SH-SY5Y (cell line): ENCODE results near the gene BANF1.

ENCODE experiments used
- GATA2 ChIP-seq: IDR thresholded peaks from 2 replicates; pipeline ENCODE4 v1.6.1; 2011; ENCODE audit warnings: mild to moderate bottlenecking, low read depth, low read length
- GATA3 ChIP-seq: IDR thresholded peaks from 2 replicates; pipeline ENCODE4 v1.6.1; 2011; ENCODE audit warnings: low read depth, mild to moderate bottlenecking, low read length, moderate library complexity

The BANF1 gene

GRCh38 chr11:65987336-65987735, 15.0 kb upstream of the BANF1 start:
- no peak for TF ChIP-seq GATA3

DNA sequence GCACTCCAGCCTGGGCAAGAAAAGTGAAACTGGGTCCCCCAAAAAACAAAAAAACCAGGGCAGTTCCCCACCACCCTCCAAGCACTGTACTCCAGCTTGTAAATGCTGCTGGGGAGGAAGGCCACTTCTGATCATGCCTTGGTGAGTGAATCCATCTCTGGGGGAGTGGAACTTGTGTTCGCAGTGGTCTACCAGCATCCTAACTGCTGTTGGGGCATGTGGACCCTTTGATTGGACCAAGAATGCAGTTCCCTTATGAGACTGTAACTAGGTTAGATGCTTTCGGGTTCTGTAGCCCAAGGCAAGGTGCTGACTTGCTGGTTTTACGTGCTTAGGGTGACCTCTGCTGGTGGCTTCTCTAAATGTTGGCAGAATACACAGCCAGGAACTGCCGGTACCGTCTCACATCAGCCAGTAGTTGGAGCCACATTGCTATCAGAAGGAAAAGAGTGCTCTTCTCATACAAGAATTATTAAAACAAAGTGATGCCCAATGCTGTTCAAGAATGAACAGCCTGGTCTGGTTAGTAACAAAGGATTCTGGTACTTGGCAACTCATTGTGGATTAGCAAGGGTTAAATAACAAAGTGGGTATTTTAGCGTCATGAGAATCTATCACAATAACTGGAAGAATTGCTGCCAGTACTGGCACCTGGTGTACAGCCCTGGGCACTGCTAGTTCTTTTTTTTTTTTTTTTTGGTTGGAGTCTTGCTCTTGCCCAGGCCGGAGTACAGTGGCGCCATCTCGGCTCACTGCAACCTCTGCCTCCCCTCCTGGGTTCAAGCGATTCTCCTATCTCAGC, 13.3 kb upstream of the BANF1 start:
- TF ChIP-seq GATA2: no peak
- no peak for TF ChIP-seq GATA3

DNA sequence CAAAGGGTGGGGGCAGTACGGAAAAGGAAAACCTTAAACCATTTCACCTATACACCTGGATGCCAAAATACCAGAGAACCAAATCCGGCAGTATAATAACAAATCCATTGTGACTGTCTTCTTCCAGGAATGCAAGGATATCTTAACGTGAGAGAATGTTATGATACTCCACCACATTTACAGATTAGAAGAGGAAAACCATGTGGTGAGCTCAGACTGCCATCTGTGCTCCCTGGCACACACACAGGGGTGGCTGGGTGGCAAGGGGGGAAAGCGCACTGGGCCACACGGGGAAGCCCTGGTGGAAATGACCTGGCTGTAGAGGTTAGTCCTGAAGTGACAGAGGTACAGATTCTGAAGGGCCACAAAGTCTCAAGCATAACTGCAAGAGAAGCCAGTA, 10.2 kb upstream of the BANF1 start:
- TF ChIP-seq GATA3 (no peak), GATA2 (no peak)

DNA sequence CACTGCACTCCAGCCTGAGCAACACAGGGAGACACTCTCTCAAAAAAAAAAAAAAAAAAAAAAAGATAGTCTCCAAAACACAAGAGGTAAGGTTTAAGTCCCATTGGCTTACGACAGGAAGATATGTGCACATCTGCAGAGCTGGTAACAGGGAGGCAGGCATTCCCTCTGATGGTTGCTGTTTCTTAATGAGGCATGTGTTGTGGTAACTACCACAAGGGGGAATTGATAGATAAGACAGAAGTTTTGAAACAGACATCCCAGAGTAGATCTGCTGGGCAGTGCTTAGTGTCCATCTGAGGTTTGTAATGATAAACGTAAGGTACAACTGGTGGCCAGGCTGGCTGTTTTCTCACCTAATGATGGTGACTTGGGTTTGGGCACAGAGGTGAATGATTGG, 5.0 kb upstream of the BANF1 start:
- no peak for TF ChIP-seq GATA2
- no peak for TF ChIP-seq GATA3

DNA sequence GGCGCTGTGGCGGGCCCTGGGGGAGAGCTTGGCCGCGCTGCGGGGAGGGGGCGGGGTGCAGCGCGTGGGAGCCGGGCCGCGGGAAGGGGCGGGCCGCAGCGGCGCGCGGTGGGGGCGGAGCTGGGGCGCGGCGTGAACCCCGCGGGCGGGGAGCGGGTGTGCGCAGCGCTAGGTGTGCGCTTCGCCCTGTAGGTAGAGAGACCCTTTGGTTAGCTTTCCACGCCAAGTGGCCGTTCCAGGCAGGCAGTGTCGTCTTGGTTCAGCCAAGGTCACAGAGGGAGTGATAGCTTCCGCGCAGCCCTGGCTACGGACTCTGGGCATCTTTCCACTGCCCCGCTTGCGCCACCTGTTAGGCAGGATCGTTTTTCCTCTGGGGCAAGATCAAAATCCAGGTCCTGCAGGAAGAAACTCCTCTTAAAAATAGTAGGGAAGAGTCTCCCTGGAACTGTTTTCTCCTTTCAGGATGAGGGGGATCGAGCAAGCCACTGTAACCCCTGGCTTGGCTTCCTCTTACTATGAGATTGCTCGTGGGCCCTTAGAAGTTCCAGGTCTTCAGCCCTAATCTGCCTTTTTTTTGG, 434 bp downstream of the BANF1 start:
- TF ChIP-seq GATA2: no peak
- TF ChIP-seq GATA3: no peak

GRCh38 chr11:66003291-66003690, 988 bp downstream of the BANF1 start:
- no peak for TF ChIP-seq GATA3

GRCh38 chr11:66004186-66004585, 1.9 kb downstream of the BANF1 start:
- no peak for TF ChIP-seq GATA3
- no peak for TF ChIP-seq GATA2

- TF ChIP-seq GATA2 (no peak), GATA3 (no peak)
Measured at GRCh38 chr11:66006134-66006890, 4.0 kb downstream of the BANF1 start.

DNA sequence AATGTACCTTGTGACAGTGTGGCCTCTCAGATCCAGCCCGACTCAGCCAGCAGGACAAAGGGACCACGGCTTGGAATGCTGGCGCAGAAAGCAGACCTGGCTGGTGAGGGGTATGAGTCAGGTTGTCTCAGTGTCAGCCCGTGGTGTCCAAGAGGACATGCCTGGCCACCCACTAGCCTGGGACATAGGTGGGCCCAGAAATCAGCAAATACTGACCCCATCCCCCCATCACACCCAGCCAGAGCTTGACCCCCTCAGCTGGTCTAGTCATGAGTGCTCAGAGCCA, 4.5 kb downstream of the BANF1 start:
- TF ChIP-seq GATA3: no peak
- TF ChIP-seq GATA2: no peak

- TF ChIP-seq GATA2 (no peak), GATA3 (no peak)
Measured at GRCh38 chr11:66007201-66007634, 4.9 kb downstream of the BANF1 start.

DNA sequence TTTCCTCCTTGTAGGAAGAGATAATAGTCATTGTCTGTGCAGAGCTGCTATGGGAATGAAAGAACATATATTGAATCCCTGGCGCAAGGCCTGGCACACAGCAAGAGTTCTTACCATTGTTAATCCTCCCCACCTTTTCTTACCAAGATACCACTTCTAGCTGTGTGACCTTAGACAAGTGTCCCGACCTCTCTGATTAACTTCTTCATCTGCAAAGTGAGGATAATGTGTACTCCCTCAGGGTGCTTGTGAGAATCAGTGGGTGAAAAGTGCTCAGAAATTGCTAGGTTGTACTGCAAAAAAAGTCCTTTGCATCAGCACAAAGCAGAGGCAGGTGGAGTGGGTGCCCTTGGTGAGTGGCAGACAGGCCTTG, 5.8 kb downstream of the BANF1 start:
- TF ChIP-seq GATA3 (no peak), GATA2 (no peak)

DNA sequence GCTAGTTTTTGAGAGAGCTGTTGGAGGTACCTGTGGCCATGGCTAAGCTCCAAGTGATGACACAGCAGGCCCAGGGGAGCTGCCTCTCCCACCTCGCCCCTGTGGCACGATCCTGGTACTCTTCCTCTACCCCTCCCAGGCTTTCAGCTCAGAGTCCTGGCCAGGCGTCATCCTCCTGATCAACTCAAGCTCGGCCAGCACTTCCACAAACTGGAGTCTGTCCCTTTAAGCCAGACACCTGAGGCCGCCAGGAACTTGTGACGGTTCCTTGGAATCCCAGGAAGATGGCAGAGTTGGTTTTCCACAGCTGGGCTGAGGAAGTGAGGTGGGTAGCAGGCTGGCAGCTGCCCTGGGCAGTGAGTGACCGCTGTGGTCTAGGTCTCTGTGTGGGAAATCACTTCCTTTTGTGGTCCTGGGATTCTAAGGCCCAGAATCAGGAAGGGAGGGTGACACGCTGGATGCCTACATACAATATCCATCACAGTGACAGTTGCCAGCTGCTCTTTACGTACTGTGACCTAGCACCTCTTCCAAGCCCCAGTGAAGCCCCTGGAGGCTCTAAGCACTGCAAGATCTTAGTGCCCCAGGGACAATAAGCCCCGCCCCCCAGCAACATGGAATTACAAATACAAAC, 6.3 kb downstream of the BANF1 start:
- no peak for TF ChIP-seq GATA3
- no peak for TF ChIP-seq GATA2

- TF ChIP-seq GATA3: no peak
- TF ChIP-seq GATA2: no peak
Measured at GRCh38 chr11:66011239-66011784, 9.0 kb downstream of the BANF1 start.

GRCh38 chr11:66011785-66012303, 9.5 kb downstream of the BANF1 start, which contains the start of gene CST6:
Gene CST6, plus strand, starts transcription at chr11:66012008. Its CDS starts 37 bp downstream, at chr11:66012045.
- TF ChIP-seq GATA3: no peak
- TF ChIP-seq GATA2: no peak

DNA sequence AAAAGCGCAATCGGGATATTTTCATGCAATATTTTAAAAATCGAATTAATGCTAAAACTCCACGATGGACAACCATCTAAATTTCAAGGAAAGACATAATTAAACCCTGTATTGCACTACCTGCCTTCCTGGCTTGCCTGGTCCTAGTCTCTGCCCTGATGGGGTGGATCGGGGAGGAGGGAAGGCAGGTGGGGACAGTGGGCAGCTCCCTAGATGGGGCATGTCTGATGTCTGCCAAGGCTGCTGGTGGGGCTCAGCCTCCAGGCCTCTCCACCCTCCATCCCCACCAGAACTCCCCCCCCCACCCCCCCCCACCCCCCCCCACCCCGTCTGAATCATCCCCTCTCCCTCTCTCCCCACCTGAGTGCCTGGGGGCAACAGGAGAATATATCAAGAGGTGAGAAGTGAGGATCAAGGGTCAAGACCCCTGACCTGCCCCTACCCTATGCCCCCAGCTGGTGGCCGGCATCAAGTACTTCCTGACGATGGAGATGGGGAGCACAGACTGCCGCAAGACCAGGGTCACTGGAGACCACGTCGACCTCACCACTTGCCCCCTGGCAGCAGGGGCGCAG, 10.2 kb downstream of the BANF1 start:
- no peak for TF ChIP-seq GATA3
- TF ChIP-seq GATA2: no peak
